ENCODE data around the gene RBPJL.

RBPJL gene

DNA sequence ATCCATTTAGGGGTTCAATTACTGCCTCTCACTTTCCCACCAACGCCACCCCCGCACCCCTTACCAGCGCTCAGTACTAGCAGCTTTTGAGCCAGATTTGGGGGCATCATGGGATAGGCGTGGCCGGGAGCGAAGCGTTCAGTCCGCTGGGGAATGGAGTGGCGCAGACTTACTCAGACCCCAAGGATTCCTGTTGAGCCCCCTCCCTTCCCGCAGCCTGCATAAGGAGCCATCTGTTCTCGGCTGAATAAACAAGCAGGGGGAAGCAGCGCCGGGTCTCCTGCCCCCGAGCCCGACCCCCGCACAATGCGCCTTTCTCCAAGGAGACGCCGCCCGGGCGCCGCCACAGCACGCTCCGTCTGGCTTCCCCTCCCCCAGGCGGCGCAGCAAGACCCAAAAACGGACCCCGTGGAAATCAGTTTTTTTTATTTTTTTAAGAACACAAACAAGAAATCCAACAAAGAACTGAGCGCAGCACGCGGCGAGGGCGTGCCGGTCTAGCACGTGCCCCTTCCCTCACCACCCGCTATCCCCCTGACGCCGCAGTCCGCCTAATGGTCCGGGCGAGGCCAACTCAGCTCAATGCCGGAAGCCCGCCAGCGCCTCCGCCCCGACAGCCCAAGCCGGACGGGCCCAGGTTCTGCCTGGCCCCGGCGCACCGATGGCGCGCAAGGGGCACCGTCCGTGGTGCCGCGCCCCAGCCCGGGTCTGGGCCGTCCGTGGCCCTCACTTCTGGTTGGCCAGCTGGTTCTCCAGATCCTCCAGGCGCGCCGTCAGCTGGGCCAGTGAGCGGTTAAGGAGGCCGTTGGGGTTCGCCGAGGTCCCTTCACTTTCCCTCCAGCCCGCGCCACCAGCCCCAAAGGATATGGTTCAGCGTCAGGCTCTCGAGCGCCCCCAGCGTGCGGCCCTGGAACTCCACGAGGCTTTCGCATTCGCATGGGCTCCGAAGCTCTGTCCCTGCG, 13.3 kb upstream of the RBPJL start:
- peak; percentile 65 for DNase-seq (ENCODE audit: low read depth, low spot score)

GRCh38 chr20:45294003-45294368, 12.7 kb upstream of the RBPJL start:
- no peak for DNase-seq (ENCODE audit: low read depth, low spot score)

DNA sequence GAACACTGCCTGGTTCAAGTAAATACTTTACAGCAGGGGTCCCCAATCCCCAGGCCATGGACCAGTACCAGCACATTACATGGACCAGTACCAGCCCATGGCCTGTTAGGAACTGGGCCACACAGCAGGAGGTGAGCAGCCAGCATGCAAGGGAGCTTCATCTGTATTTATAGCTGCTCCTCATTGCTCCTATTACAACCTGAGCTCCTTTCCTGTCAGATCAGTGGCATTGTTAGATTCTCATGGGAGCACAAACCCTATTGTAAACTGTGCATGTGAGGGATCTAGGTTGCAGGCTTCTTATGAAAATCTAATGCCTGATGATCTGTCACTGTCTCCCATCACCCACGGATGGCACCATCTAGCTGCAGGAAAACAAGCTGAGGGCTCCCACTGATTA, 12.0 kb upstream of the RBPJL start:
- no peak for DNase-seq (ENCODE audit: low read depth, low spot score)

GRCh38 chr20:45297786-45298497, 8.7 kb upstream of the RBPJL start:
- no peak for DNase-seq (ENCODE audit: low read depth, low spot score)

- no peak for DNase-seq (ENCODE audit: low read depth, low spot score)
These were observed 6.9 kb upstream of the RBPJL start for GRCh38 chr20:45299786-45300185.

- DNase-seq (ENCODE audit: low read depth, low spot score): no peak
These were observed 5.7 kb upstream of the RBPJL start for GRCh38 chr20:45300961-45301360.

GRCh38 chr20:45301824-45302271, 4.8 kb upstream of the RBPJL start:
- no peak for DNase-seq (ENCODE audit: low read depth, low spot score)

- no peak for DNase-seq (ENCODE audit: low read depth, low spot score)
These were observed 2.8 kb upstream of the RBPJL start for GRCh38 chr20:45303586-45304463.

DNA sequence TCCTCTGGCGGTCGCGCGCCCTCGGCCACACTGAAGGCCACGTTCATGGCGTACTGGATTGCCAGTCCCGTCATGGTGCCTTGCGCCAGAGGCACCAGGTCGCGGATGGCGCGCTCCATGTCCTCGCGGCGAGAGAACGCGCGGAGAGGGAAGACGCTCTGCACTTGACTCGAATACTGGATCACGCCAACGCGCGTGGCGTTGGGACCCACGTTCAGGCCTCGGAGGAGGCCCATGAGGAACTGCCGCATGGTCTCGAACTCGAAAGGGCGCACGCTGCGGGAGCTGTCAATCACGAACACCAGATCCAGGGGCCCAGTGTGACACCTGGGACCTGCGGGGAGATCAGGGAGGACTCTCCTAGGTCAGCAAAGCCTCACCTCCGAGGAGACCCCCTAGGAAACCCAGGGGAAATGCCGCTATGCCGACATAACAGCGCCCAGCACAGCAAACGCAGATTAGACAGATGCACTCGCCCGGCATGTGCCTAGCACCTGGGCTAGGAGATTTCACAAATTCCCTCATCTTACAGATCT, 2.1 kb upstream of the RBPJL start:
- no peak for DNase-seq (ENCODE audit: low read depth, low spot score)

- no peak for DNase-seq (ENCODE audit: low read depth, low spot score)
These were observed 1.4 kb upstream of the RBPJL start for GRCh38 chr20:45305262-45305661.

- no peak for DNase-seq (ENCODE audit: low read depth, low spot score)
These were observed 518 bp downstream of the RBPJL start for GRCh38 chr20:45307076-45307640.

DNA sequence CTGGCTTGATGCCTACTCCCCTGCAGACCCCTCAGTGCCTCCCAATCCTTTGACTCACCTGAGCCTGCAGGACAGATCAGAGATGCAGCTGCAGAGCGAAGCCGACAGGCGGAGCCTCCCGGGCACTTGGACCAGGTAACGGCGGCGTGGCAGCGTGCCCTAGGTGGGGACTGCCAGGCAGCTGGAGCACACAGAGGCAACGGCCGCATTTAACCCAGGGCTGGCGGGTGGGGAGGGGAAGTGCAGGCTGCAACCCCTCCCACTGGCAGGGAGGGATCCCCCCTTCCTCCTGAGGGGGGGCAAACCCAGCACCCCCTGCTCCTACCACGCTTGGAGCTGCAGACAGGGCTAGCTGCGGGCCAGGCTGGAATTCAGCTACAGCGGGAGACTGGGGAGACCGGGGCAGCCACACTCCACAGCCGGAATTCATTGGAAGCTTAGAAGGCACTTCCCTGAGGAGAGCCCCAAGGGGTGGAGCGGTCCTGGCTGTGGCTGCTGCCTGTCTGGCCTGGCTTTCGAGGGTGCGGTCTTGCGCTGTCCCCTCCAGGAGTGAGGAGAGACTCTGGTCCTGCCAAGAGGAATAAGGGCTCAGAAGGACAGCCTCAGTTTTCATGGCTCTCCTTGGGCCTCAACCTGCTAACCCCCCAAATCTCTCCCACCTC, 1.6 kb downstream of the RBPJL start, which contains the start of gene MATN4:
Gene MATN4 (minus strand): TSS at position 183 of the 662 bp plus-strand sequence. CDS start 2,717 bp downstream, outside the sequence.
- no peak for DNase-seq (ENCODE audit: low read depth, low spot score)

GRCh38 chr20:45309075-45309474, 2.4 kb downstream of the RBPJL start:
- no peak for DNase-seq (ENCODE audit: low read depth, low spot score)

DNA sequence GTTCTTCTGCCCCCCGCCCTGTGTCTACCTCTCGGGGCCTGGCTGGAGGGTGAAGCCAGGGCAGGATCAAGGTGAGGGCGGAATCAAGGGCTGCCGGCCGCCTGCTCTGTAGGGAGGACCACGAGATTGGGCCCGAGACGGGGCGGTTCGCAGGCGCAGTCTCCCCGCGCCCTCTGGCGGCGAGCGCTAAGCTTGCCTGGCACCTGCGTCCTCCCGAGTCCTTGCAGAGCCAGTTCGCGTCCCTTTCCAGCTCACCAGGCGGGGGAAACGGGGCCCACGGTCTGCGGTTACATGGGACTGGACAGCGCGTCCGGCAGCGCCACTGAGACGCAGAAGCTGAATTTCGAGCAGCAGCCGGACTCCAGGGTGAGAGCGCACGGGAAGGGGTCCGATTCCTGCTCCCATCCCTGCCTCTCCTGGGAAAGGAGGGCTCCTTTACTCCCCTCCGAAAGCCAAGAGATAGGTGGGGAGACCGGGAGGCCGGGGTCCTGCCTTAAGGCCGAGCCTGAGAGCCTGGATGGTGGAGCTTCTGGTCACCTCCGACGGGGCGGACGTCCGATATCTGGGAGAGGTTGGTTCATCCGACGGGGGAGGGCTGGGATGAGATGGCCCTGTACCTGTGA, 5.1 kb downstream of the RBPJL start:
- DNase-seq (ENCODE audit: low read depth, low spot score): no peak

DNA sequence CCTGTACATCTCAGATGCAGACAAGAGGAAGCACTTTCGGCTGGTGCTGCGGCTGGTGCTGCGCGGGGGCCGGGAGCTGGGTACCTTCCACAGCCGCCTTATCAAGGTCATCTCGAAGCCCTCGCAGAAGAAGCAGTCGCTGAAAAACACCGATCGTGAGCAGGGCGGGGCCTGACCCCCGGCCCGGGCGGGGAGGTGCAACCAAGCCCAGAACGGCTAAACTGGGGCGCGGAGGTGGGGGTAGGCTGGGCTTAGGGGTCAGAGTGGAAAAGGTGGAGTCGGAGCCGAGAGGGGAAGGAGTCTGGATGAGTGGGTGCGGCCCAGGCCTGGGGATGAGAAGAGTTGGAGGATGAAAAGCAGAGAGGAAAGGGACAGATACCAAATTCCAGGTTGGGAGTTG, 5.6 kb downstream of the RBPJL start:
- DNase-seq (ENCODE audit: low read depth, low spot score): no peak

DNA sequence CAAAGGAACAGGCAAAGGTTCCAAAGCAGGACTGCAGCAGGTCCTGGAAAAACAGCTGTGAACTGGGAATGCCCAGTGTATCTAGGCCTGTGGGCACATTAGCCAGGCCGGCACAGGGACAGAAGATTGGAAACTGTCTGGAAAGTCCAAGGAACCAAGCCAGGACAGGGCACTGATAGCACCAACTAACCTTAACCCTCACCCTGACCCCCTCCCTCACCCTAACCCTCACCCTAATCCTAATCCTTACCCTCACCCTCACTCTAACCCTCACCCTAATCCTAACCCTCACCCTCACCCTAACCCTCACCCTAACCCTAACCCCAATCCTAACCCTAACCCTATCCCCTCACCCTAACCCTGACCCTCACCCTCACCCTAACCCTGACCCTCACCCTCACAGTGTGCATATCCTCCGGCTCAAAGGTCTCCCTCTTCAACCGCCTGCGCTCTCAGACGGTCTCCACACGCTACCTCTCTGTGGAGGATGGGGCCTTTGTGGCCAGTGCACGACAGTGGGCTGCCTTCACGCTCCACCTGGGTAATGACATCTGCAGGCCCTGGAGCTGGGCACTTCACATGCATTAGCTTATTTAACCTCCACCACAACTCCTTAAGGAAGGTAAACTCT, 6.5 kb downstream of the RBPJL start:
- DNase-seq (ENCODE audit: low read depth, low spot score): no peak

DNA sequence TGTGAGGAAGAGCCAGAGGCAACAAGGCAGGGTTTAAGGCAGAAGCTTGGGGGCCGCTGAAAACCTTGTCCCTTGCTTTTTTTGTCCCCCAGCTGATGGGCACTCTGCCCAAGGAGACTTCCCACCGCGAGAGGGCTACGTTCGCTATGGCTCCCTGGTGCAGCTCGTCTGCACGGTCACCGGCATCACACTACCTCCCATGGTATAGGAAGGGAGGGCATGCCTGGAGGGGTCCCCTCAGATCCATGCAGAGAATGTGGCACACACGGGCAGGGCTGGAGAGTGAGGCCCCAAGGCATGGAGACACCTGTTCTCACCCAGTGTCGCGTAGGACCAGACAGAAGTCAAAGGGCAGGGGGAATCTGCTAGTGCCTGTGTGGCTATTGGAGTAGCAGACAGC, 7.3 kb downstream of the RBPJL start:
- DNase-seq (ENCODE audit: low read depth, low spot score): no peak

DNA sequence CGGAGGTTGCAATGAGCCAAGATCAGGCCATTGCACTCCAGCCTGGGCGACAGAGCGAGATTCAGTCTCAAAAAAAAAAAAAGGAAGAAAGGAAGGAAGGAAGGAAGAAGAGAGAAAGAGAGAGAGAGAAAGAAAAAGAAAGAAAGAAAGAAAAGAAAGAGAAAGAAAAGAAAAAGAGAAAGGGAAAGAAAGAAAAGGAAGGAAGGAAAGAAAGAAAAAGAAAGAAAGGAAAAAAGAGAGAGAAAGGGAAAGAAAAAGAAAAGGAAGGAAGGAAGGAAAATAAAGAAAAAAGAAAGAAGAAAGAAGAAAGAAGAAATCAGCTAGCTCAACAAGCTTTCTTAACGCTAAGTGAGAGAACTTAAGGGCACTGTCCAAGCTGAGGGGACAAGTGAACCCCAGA, 9.0 kb downstream of the RBPJL start:
- no peak for DNase-seq (ENCODE audit: low read depth, low spot score)

All from iPS DF 19.7 (cell line).